ENCODE measurements around the gene ISLR2.
"Not testable (repeated sequence)": the region's sequence is repeated elsewhere in the genome, so short reads cannot be mapped to it uniquely, and the experiment has no call there.

ISLR2 gene

DNA sequence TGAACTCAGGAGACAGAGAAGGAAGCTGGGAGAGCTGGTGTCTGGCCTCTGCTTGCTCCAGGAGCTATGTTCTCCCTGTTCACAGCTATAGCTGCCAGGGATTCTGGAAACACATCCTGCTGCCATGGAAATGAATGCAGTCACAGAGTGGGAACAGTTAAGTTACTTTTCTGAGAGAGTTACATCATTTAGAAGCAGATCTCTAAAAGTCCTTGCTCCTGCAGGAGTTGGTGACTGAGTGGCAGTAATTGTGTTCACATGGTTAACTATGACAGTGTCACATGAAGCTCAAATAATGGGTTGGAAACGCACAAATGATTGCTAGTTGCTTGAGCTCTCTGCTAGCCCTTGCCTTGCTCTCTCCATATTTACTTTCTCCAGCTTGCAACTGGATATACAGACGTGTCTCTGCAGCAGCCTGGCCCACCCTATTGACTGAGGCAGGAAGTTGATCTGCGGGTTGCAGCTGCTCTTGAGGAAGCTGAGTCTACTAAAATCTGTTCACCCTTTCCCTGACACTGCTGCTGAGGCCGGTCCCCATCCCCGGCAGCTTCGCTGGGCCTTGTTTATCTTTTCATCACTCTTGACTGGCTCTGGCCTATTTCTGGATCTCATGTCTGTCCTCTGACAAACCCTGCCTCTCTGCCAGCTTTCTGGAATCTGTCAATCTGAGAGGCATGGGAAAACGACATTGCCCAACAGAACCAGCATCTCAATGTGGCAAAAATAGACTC lies 26.5 kb downstream of the ISLR2 start:
- no peak for DNase-seq (ENCODE audit: low read depth, low spot score)

- no peak for DNase-seq (ENCODE audit: low read depth, low spot score)
Measured at GRCh38 chr15:74157868-74158827, 27.8 kb downstream of the ISLR2 start.

DNA sequence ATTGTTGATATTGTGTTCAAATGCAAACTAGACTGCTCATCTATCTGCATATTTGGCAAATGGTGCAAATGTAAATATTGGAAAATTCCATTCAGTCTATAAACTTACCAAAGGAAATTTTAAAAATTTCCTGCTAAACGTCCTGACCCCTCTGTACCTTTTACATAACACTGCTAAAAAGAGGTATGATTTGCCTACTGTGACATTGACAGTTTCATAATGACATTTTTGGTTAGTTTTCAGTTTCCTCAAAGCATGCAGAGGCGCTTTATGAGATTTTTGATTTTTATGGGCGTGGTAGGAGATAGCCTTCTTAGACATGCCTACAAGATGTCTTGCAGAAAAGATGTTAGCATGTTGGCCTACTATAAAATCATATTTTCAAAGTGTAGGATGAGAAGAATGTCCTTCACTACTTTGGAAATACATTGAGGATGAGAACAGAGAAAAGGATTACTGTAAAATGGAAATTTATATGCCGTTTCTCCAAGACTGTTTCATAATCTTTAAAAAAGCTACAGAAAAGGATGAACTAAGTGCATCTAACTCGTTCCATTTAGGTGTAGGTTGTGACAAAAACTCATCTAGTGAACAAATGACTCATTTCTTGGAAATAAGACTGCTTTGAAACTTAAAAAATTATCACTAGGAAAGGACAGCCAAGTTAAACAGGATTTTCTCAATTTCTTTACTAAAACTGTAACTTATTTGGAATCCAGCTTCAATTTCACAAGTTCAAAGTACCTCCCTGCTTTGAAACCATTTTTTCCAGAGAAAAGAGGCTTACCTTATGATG lies 28.7 kb downstream of the ISLR2 start:
- no peak for DNase-seq (ENCODE audit: low read depth, low spot score)

DNA sequence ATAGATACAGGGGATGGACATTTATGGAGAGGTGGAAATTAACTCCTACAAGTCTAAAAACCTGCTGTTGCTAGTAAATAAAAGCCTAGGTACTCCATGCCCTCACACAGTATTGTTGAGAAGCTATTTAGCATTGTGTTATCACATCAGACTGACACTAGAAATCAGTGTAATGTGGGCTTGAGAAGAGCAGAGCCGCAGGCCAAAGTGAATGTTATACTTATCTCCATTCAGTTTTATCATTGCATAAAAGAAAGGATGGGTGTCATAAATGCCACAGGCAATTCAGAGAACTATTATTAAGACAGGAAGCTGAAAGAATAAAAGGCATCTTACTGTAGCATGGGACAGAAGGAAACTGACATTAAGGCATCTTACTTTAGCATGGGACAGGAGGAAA lies 29.4 kb downstream of the ISLR2 start:
- DNase-seq (ENCODE audit: low read depth, low spot score) = no peak

DNA sequence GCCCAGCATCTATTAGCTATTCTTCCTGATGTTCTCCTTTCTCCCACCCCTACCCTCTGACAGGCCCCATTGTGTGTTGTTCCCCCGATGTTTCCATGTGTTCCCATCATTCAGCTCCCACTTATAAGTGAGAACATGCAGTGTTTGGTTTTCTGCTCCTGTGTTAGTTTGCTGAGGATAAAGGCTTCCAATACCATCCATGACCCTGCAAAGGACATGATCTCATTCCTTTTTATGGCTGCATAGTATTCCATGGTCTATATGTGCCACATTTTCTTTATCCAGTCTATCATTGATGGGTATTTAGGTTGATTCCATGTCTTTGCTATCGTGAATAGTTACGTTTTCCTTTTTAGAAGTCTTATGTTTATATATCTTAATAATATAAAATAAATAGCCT lies 30.0 kb downstream of the ISLR2 start:
- not testable (repeated sequence) for DNase-seq (ENCODE audit: low read depth, low spot score)

DNA sequence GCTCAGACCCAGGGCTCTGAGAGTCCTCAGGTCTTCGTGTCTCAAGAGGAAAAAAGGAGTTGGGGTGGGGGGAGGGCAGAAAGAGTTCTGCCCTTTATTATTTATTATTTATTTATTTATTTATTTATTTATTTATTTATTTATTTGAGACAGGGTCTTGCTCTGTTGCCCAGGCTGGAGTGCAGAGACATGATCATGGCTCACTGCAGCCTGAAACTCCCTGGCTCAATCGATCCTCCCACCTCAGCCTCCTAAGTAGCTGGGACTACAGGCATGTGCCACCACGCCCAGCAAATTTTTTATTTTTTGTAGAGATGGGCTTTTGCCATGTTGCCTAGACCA lies 31.8 kb downstream of the ISLR2 start:
- not testable (repeated sequence) for DNase-seq (ENCODE audit: low read depth, low spot score)

DNA sequence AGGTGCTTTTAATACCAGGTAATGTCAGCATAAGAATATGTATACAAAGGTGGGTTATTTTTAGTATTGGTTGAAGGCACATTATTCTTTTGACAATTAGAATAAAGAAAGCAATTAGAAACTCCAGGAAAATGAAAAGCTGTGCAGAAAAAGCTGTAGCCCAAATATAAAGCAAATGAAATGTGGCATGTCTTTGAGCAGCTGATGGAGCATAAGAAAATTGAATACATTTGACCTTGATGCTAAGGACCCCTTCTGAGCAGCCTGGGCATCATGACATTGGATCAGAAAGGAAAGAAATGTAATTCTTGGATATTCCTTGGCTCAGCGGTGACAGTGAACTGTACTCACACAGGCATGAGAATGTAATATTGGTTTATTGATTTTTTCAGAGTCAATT lies 35.1 kb downstream of the ISLR2 start:
- no peak for DNase-seq (ENCODE audit: low read depth, low spot score)

DNA sequence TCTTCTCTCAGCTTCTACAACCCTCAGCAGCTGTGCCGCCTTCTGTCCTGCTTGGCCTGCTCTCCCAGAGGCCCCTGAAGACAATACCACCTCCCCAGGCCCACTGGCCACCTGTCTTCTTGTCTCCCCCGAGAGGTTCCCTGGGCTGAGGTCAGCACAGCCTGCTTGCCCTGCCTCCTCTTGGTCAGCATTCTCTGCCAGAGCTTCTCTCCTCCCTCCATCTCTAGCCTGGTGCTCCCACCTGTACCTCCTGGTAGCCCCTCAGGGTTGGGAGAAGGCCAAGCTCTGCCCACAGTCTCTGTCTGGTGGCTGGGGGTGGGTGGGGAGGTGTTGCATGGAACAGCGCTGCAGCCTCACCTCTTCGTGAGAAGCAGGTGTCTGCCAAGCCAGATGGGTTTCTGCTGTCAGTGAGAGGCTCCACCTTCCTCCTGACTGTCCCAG lies 37.5 kb downstream of the ISLR2 start:
- no peak for DNase-seq (ENCODE audit: low read depth, low spot score)

DNA sequence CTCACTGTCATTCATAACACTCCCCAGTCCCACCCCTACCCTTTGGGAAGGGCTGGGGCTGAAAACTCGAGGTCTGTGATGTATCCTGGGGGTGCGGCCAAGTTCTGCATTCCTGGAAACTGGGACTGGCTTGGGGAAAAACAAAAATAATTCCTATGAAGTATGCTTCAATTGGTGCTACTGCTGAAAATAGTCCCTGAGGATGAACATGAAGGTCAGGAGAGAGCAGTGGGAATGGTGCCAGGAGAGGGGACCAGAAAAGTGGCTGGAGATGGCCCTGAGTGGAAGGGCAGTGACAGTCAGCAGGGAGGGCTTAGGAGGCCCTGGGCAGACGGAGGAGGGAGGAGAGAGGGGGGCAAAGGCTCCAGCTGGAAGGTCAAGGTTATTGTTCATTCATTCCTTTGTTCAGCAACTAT lies 38.3 kb downstream of the ISLR2 start:
- no peak for DNase-seq (ENCODE audit: low read depth, low spot score)

- no peak for DNase-seq (ENCODE audit: low read depth, low spot score)
Measured at GRCh38 chr15:74170071-74170844, 39.9 kb downstream of the ISLR2 start.

DNA sequence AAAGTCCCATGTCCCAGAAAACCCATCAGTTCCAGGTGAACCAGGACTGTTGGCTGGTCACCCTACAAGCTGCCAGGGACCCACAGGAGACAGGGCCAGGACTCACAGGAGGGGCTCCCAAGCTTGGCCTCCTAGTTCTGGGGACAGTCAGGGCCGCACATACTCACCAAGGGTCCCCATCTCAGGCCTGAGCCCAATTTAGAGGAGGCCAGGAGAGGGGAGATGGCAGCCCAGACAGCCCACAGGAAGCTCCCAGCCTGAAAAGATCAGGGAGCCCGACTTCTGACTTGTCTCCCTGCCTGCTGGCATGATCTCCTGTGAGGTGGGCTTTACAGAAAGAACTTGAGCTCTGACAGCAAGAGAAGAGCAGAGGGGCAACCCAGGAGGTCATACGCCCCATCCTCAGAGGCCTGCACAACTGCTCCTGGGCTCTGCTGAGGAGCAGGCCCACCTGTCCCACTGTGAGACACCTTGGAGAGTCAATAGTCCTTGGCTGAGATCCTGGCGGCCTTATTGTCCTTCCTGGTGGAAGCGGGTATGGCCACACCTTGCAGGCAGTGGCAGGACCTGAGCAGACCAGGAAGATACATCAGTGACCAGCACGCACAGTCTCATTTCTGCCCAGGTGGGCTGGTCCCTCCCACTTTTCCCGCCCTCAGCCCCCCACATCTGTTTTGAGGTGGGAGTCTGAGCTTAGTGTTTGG lies 40.6 kb downstream of the ISLR2 start:
- DNase-seq (ENCODE audit: low read depth, low spot score) = no peak

GRCh38 chr15:74171965-74172541 lies 41.7 kb downstream of the ISLR2 start:
- no peak for DNase-seq (ENCODE audit: low read depth, low spot score)

DNA sequence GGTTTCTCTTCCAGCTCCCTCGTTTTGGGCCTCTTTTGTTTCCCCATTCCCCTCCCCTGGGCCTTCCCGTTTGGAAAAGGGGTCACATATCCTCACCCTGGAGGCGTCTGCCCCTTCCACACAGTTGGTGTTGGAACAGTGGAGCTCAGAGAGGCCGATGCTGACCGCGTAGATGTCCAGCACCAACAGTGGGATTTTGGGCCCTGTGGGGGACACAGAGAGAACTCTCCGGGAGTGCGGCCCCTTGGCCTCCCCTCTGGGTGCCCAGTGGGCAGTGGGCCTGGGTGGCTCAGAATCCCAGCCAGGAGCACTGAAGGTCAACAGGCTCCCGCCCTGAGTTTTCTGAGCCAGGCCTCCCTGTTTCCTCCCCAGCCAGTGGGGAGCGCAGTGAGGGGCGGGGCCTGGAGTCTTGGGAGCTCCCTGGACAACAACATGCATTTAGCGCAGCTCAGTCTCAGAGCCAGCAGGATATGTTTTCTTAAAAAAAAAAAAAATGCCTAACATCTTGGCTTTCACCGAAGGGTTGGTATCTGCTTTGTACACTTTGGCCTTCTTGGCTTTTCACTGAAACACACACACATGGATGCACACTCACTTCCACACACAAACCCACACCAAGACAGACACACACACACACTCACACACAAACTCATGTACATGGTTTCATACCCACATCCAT lies 42.5 kb downstream of the ISLR2 start:
- DNase-seq (ENCODE audit: low read depth, low spot score) = no peak

DNA sequence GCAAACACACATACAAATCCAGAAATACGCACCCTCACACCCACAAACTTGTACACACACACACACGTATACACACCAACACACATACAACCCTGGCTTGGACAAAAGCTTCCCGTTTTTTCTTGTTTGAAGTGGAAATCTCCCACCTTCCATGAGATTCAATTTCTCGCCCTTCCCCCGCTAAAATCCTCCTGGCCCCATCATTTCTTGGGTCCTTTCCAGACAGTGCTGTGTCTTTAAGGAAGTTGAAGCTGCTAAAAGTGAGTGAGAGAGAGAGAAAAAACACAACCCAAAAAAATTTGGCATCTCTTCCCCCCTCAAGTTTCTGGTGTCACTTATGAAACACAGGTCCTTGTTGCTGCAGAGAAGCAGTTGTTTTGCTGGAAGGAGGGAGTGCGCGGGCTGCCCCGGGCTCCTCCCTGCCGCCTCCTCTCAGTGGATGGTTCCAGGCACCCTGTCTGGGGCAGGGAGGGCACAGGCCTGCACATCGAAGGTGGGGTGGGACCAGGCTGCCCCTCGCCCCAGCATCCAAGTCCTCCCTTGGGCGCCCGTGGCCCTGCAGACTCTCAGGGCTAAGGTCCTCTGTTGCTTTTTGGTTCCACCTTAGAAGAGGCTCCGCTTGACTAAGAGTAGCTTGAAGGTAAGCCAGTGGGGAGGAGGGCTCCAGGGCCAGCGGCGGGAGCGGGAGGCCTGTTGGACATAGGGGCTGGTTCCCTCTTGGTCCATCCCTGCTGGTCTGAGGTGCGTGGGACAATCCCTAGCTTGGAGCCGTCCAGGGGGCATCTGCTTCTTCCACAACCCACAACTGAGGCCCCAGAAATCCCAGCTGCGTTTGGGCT lies 43.2 kb downstream of the ISLR2 start, which contains the start of gene ISLR:
ISLR (plus strand) TSS at position 331 of the 839 bp plus-strand sequence. CDS start 1,149 bp downstream, outside the sequence.
- DNase-seq (ENCODE audit: low read depth, low spot score) = no peak

- DNase-seq (ENCODE audit: low read depth, low spot score) = no peak
Measured at GRCh38 chr15:74174219-74174957, 44.0 kb downstream of the ISLR2 start.

DNA sequence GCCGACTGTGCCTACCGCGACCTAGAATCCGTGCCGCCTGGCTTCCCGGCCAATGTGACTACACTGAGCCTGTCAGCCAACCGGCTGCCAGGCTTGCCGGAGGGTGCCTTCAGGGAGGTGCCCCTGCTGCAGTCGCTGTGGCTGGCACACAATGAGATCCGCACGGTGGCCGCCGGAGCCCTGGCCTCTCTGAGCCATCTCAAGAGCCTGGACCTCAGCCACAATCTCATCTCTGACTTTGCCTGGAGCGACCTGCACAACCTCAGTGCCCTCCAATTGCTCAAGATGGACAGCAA lies 44.5 kb downstream of the ISLR2 start:
- DNase-seq (ENCODE audit: low read depth, low spot score) = no peak

DNA sequence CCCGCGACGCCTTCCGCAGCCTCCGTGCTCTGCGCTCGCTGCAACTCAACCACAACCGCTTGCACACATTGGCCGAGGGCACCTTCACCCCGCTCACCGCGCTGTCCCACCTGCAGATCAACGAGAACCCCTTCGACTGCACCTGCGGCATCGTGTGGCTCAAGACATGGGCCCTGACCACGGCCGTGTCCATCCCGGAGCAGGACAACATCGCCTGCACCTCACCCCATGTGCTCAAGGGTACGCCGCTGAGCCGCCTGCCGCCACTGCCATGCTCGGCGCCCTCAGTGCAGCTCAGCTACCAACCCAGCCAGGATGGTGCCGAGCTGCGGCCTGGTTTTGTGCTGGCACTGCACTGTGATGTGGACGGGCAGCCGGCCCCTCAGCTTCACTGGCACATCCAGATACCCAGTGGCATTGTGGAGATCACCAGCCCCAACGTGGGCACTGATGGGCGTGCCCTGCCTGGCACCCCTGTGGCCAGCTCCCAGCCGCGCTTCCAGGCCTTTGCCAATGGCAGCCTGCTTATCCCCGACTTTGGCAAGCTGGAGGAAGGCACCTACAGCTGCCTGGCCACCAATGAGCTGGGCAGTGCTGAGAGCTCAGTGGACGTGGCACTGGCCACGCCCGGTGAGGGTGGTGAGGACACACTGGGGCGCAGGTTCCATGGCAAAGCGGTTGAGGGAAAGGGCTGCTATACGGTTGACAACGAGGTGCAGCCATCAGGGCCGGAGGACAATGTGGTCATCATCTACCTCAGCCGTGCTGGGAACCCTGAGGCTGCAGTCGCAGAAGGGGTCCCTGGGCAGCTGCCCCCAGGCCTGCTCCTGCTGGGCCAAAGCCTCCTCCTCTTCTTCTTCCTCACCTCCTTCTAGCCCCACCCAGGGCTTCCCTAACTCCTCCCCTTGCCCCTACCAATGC lies 45.1 kb downstream of the ISLR2 start:
- DNase-seq (ENCODE audit: low read depth, low spot score) = no peak
